MM.1S (cell line): ENCODE data around the gene CACFD1.
A peak's percentile ranks its signal among the peaks of the same experiment; 100 is the strongest.

ENCODE experiments used
- DNase-seq: peaks from one replicate; pipeline ENCODE4 v3.0.0-alpha.2; 2015
- H2AFZ ChIP-seq: fragments of 300-600 bp; sonication (generic); 2 replicates; pipeline ENCODE4 v1.6.0; 2016; ENCODE audit warnings: antibody characterized with exemption, low read length
- H3F3A ChIP-seq: fragments of 300-600 bp; sonication (generic); 2 replicates; pipeline ENCODE4 v1.6.1; 2016; ENCODE audit warnings: mild to moderate bottlenecking, antibody characterized with exemption, low read length, moderate library complexity, mixed read lengths; ENCODE audit not compliant: insufficient read depth
- H3K27ac ChIP-seq: fragments of 300-600 bp; sonication (generic); 2 replicates; pipeline ENCODE4 v1.5.1; 2016; ENCODE audit warnings: mild to moderate bottlenecking, low read length
- H3K27me3 ChIP-seq: fragments of 300-600 bp; sonication (generic); replicated peaks from 2 replicates; pipeline ENCODE4 v1.6.0; 2016; ENCODE audit warnings: low read length; ENCODE audit not compliant: insufficient read depth
- H3K36me3 ChIP-seq: fragments of 300-600 bp; sonication (generic); replicated peaks from 2 replicates; pipeline ENCODE4 v1.6.1; 2016; ENCODE audit warnings: mild to moderate bottlenecking, low read length, mixed read lengths; ENCODE audit not compliant: insufficient read depth
- H3K4me1 ChIP-seq: fragments of 300-600 bp; sonication (generic); 2 replicates; pipeline ENCODE4 v1.6.1; 2016; ENCODE audit warnings: low read length, mixed read lengths
- H3K4me2 ChIP-seq: fragments of 300-600 bp; sonication (generic); 2 replicates; pipeline ENCODE4 v1.6.0; 2016; ENCODE audit warnings: low read depth, low read length
- H3K4me3 ChIP-seq: fragments of 300-600 bp; sonication (generic); 2 replicates; pipeline ENCODE4 v1.5.1; 2016; ENCODE audit warnings: low read length, mixed read lengths
- H3K79me2 ChIP-seq: fragments of 300-600 bp; sonication (generic); 2 replicates; pipeline ENCODE4 v1.6.1; 2016; ENCODE audit warnings: mixed run types, low read length, mixed read lengths
- H3K9ac ChIP-seq: fragments of 300-600 bp; sonication (generic); 2 replicates; pipeline ENCODE4 v1.6.1; 2016; ENCODE audit warnings: low read length, mixed read lengths
- H3K9me2 ChIP-seq: fragments of 300-600 bp; sonication (generic); replicated peaks from 2 replicates; pipeline ENCODE4 v1.6.1; 2016; ENCODE audit warnings: mild to moderate bottlenecking, low read length, mixed read lengths; ENCODE audit not compliant: insufficient read depth
- H3K9me3 ChIP-seq: fragments of 300-600 bp; sonication (generic); replicated peaks from 2 replicates; pipeline ENCODE4 v1.6.1; 2016; ENCODE audit warnings: mild to moderate bottlenecking, low read length, mixed read lengths; ENCODE audit not compliant: insufficient read depth
- H4K20me1 ChIP-seq: fragments of 300-600 bp; sonication (generic); 2 replicates; pipeline ENCODE4 v1.6.1; 2016; ENCODE audit warnings: mild to moderate bottlenecking, low read length, moderate library complexity, mixed read lengths; ENCODE audit not compliant: insufficient read depth
- EZH2 ChIP-seq: fragments of 300-600 bp; sonication (generic); optimal IDR thresholded peaks from 2 replicates; pipeline ENCODE3; 2017; ENCODE audit warnings: low read depth, mild to moderate bottlenecking, antibody characterized with exemption, low read length, mixed read lengths
- EZH2phosphoT487 ChIP-seq: fragments of 300-600 bp; sonication (generic); IDR thresholded peaks from 2 replicates; pipeline ENCODE4 v1.6.1; 2018; ENCODE audit warnings: antibody characterized with exemption, low read length
- TF ChIP-seq, protein P1 (sequence below): fragments of 300-600 bp; sonication (generic); IDR thresholded peaks from 2 replicates; pipeline ENCODE4 v1.5.1; 2016; ENCODE audit warnings: antibody characterized with exemption, low read length, mixed read lengths

The CACFD1 gene

DNA sequence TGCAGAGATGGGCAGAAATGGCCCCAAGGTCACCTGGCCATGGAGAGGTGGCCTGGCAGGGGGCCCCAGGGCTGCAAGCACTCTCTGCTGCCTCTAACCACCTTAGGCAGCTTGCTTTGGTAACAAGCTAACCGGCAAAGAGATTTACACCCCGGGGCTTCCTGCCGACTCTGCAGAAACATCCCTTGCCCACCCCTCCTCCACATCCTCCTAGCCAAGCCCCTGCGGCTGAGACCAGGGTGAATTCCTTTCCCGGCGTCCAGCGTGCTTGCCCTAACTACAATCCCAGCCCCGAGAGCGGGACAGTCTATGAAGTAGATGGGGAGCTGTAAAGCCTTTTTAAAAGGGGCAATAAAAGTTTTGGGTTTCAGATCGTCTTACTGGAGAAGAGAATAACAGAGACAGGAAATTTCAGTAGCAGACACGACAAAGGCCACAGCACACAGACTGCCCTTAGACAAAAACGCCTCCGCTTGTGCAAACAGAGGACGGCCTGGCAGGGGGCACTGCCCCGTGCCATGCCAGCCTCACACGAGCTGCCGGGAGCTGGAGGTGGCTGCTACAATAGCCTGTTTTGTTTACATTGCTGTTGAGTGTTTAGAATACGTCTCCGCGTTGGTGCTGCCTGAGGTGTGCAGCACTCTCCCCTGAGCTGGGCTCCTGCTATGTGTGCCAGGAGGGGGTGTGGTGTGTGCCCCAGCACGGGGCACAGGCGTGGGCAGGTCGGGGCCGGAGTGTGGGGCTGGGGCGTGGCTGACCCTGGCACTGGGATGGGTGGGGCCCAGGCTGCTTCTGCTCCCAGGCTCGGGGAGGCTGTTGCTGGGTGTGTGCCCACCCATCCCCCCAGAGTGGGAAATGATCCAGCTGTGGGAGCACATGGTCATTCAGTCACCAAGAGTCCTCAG, 49.7 kb downstream of the CACFD1 start:
- H3K4me1 ChIP-seq: no peaks in the 10 kb centered on the region
- peaks cover 87% of the 10 kb centered on the region for H3K27me3 ChIP-seq
- H3K9me2 ChIP-seq: no peaks in the 10 kb centered on the region
- H3K36me3 ChIP-seq: no peaks in the 10 kb centered on the region
- TF ChIP-seq, protein P1, sequence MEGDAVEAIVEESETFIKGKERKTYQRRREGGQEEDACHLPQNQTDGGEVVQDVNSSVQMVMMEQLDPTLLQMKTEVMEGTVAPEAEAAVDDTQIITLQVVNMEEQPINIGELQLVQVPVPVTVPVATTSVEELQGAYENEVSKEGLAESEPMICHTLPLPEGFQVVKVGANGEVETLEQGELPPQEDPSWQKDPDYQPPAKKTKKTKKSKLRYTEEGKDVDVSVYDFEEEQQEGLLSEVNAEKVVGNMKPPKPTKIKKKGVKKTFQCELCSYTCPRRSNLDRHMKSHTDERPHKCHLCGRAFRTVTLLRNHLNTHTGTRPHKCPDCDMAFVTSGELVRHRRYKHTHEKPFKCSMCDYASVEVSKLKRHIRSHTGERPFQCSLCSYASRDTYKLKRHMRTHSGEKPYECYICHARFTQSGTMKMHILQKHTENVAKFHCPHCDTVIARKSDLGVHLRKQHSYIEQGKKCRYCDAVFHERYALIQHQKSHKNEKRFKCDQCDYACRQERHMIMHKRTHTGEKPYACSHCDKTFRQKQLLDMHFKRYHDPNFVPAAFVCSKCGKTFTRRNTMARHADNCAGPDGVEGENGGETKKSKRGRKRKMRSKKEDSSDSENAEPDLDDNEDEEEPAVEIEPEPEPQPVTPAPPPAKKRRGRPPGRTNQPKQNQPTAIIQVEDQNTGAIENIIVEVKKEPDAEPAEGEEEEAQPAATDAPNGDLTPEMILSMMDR: no peak
- no peak for TF ChIP-seq EZH2
- no peak for TF ChIP-seq EZH2phosphoT487
- H3K27ac ChIP-seq: no peak overlapping the region
- no peaks in the 10 kb centered on the region for H3K79me2 ChIP-seq
- DNase-seq: no peak
- H3K9ac ChIP-seq: no peak overlapping the region
- H3K4me2 ChIP-seq: peak overlapping the region; percentile 17; the same call in 1 of the 2 replicates
- H3K9me3 ChIP-seq: no peaks in the 10 kb centered on the region
- H3F3A ChIP-seq: no peaks in the 10 kb centered on the region
- no peaks in the 10 kb centered on the region for H4K20me1 ChIP-seq
- no peak overlapping the region for H3K4me3 ChIP-seq
- no peak overlapping the region for H2AFZ ChIP-seq

DNA sequence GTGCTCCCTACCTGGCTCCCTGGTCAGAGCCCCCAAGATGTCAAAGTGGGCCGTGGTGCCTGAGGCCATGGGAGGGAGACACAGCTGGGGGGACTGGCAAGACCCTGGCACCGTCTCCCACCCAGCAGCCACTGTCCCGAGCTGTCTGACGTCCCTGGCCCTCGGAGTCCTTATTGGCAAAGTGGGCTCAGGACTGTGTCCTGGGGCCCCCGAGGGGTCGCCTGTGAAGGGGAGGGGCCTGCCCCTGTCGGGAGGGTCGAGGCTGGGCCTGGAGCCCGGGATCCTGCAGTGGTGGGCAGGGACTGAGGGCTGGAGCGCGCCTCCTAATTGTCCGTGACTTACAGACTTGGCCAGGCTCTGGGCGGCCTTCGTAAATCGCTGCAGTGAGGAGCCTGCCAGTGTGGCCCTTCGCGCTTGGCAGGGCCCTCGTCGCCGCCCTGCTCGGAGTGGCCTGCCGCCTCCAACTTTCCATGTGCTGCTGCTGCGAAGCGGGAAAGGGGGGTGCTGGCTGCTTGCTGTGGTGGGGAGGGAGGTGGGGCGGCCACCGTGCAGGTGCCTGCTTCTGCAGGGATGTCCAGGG, 51.2 kb downstream of the CACFD1 start:
- Histone ChIP-seq H3K9me3 (no peaks in the 10 kb centered on the region), H3K36me3 (no peaks in the 10 kb centered on the region), H2AFZ (no peak overlapping the region), H3K4me3 (no peak overlapping the region), H3K4me2 (no peak overlapping the region), H3K79me2 (no peaks in the 10 kb centered on the region), H3F3A (no peaks in the 10 kb centered on the region), H3K4me1 (no peaks in the 10 kb centered on the region), H3K27ac (no peak overlapping the region), H3K27me3 (peaks cover 89% of the 10 kb centered on the region), H3K9ac (no peak overlapping the region), H3K9me2 (no peaks in the 10 kb centered on the region), H4K20me1 (no peaks in the 10 kb centered on the region)
- TF ChIP-seq EZH2 (no peak), EZH2phosphoT487 (no peak)
- TF ChIP-seq, protein P1: no peak
- DNase-seq: no peak

DNA sequence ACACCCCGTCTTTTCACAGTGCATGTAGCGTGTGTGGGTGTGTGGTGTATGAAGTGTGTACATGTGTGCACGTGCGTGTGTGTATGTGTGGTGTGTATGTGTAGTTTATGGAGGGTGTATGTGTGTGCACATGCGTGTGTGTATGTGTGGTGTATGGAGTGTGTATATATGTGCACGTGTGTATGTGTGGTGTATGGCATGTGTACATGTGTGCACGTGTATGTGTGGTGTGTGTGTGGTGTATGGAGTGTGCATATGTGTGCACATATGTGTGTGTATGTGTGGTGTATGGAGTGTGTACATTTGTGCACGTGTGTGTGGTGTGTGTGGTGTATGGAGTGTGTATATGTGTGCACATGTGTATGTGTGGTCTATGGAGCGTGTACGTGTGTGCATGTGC, 51.8 kb downstream of the CACFD1 start:
- Histone ChIP-seq H3K27me3 (peaks cover 91% of the 10 kb centered on the region), H3K9ac (no peak overlapping the region), H3K4me2 (no peak overlapping the region), H3K36me3 (no peaks in the 10 kb centered on the region), H2AFZ (no peak overlapping the region), H3K27ac (no peak overlapping the region), H3F3A (no peaks in the 10 kb centered on the region), H3K9me2 (no peaks in the 10 kb centered on the region), H3K4me3 (no peak overlapping the region), H3K79me2 (no peaks in the 10 kb centered on the region), H3K4me1 (no peaks in the 10 kb centered on the region), H4K20me1 (no peaks in the 10 kb centered on the region), H3K9me3 (no peaks in the 10 kb centered on the region)
- no peak for DNase-seq
- TF ChIP-seq EZH2 (no peak), EZH2phosphoT487 (no peak)
- TF ChIP-seq, protein P1: no peak
